CD14-positive monocyte (primary cell): ENCODE measurements around the gene FIGN. TPM values are rescaled to one million over a fixed set of nuclear protein-coding genes. Genes with fewer than 3 reads are reported as not detected.

ENCODE experiments used
- DNase-seq, 3 donors: peaks; one replicate each; pipeline ENCODE4 v3.0.0-alpha.2; 2011 to 2022
- H2AFZ ChIP-seq: 2 replicates; pipeline ENCODE4 v1.6.0; 2012; ENCODE audit warnings: mild to moderate bottlenecking, low read depth, low read length, inconsistent platforms; ENCODE audit not compliant: insufficient read depth, poor library complexity, severe bottlenecking
- H3K27ac ChIP-seq, 2 donors: 1 replicate in 1 of 2; 2 replicates in 1 of 2; pipeline ENCODE4 v1.5.1; 2012 to 2013; ENCODE audit warnings: low read length in 2 of 2, control low read depth in 1 of 2, inconsistent platforms in 1 of 2, low read depth in 1 of 2, mild to moderate bottlenecking in 1 of 2
- H3K27me3 ChIP-seq, 2 donors: one replicate each; pipeline versions ENCODE4 v1.6.0 to v1.6.1; 2011 to 2013; ENCODE audit warnings: low read length in 2 of 2; ENCODE audit not compliant: control insufficient read depth in 2 of 2, insufficient read depth in 2 of 2
- H3K36me3 ChIP-seq, 2 donors: replicated peaks in 1 of 2; 1 replicate in 1 of 2; 2 replicates in 1 of 2; pipeline versions ENCODE4 v1.5.1 to v1.6.1; 2012 to 2013; ENCODE audit warnings: low read length in 2 of 2, control low read depth in 1 of 2, inconsistent platforms in 1 of 2, mild to moderate bottlenecking in 1 of 2; ENCODE audit not compliant: insufficient read depth in 2 of 2, control insufficient read depth in 1 of 2
- H3K4me1 ChIP-seq, 2 donors: 1 replicate in 1 of 2; 2 replicates in 1 of 2; pipeline versions ENCODE4 v1.5.1 to v1.6.1; 2012 to 2013; ENCODE audit warnings: low read length in 2 of 2, control low read depth in 1 of 2, inconsistent platforms in 1 of 2, mild to moderate bottlenecking in 1 of 2, moderate library complexity in 1 of 2; ENCODE audit not compliant: insufficient read depth in 2 of 2, control insufficient read depth in 1 of 2
- H3K4me2 ChIP-seq: replicated peaks from 2 replicates; pipeline ENCODE3; 2012; ENCODE audit warnings: low read length, moderate library complexity, mild to moderate bottlenecking; ENCODE audit not compliant: poor library complexity, severe bottlenecking; ENCODE audit errors: extremely low read depth
- H3K4me3 ChIP-seq, 3 experiments: fragments of 200-600 bp in 1 of 3; sonication (generic) in 1 of 3; replicated peaks in 1 of 3; 1 replicate in 2 of 3; 2 replicates in 1 of 3; pipeline ENCODE4 v1.5.1; 2011 to 2013; ENCODE audit warnings: low read length in 3 of 3, mild to moderate bottlenecking in 3 of 3, control low read depth in 2 of 3, low read depth in 2 of 3, inconsistent platforms in 1 of 3, moderate library complexity in 1 of 3
- H3K79me2 ChIP-seq: 2 replicates; pipeline ENCODE4 v1.6.0; 2012; ENCODE audit warnings: mild to moderate bottlenecking, control low read depth, inconsistent platforms, low read length, moderate library complexity; ENCODE audit not compliant: insufficient read depth
- H3K9ac ChIP-seq: 2 replicates; pipeline ENCODE4 v1.6.0; 2017; ENCODE audit warnings: low read length, mild to moderate bottlenecking; ENCODE audit not compliant: insufficient read depth, poor library complexity, severe bottlenecking
- H3K9me3 ChIP-seq, 2 donors: replicated peaks in 1 of 2; 1 replicate in 1 of 2; 2 replicates in 1 of 2; pipeline versions ENCODE4 v1.5.1 to v1.6.1; 2012 to 2013; ENCODE audit warnings: low read length in 2 of 2, control low read depth in 1 of 2; ENCODE audit not compliant: control insufficient read depth in 1 of 2, insufficient read depth in 1 of 2
- H4K20me1 ChIP-seq: 2 replicates; pipeline ENCODE4 v1.6.0; 2012; ENCODE audit warnings: mild to moderate bottlenecking, low read length, control low read depth, moderate library complexity; ENCODE audit not compliant: insufficient read depth
- H3K27ac Mint-ChIP-seq, 7 donors: one replicate each; pipeline ENCODE4 v1.8.0; 2020; ENCODE audit warnings: mild to moderate bottlenecking in 7 of 7, mixed read lengths in 7 of 7, moderate library complexity in 6 of 7, inconsistent platforms in 2 of 7
- H3K27me3 Mint-ChIP-seq, 3 donors: one replicate each; pipeline ENCODE4 v1.8.0; 2021 to 2022; ENCODE audit warnings: low read depth in 3 of 3, mild to moderate bottlenecking in 3 of 3, mixed read lengths in 3 of 3, moderate library complexity in 3 of 3, inconsistent platforms in 1 of 3
- H3K36me3 Mint-ChIP-seq, 2 donors: one replicate each; pipeline ENCODE4 v1.8.0; 2020; ENCODE audit warnings: mixed read lengths in 2 of 2, inconsistent platforms in 1 of 2, mild to moderate bottlenecking in 1 of 2
- H3K4me1 Mint-ChIP-seq: one replicate; pipeline ENCODE4 v1.8.0; 2020; ENCODE audit warnings: mild to moderate bottlenecking, mixed read lengths
- H3K4me3 Mint-ChIP-seq, 2 donors: one replicate each; pipeline ENCODE4 v1.8.0; 2020; ENCODE audit warnings: mild to moderate bottlenecking in 2 of 2, mixed read lengths in 2 of 2, moderate library complexity in 1 of 2
- H3K9me3 Mint-ChIP-seq, 7 donors: one replicate each; pipeline ENCODE4 v1.8.0; 2020 to 2022; ENCODE audit warnings: mixed read lengths in 7 of 7, mild to moderate bottlenecking in 6 of 7, moderate library complexity in 6 of 7, inconsistent platforms in 2 of 7
- CTCF ChIP-seq: fragments of 200-600 bp; IDR thresholded peaks from one replicate; pipeline ENCODE4 v1.8.0; 2022; ENCODE audit warnings: antibody characterized with exemption, mild to moderate bottlenecking
- WGBS: methylation state at CpG from one replicate; pipeline ENCODE4 v1.1.5; 2013; ENCODE audit warnings: missing lambda C conversion rate; ENCODE audit not compliant: insufficient coverage; 5-methylcytosine and 5-hydroxymethylcytosine counted together
- intact Hi-C, 2 donors: fragments of 100-400 bp; cut with micrococcal nuclease; formaldehyde crosslinking; loops; one replicate each; pipeline versions ENCODE4 v1.15.0 to v1.15.1; 2023
- polyA plus RNA-seq, 3 donors: library from polyadenylated mRNA; depleted of rRNA in 1 of 3; unstranded in 2 of 3; stranded (reverse) in 1 of 3; fragments of 300-500 nt in 2 of 3; fragments of >200 nt in 1 of 3; fragmentation: Illumina TruSeq in 2 of 3; gene quantifications; 1 replicate in 2 of 3; 2 replicates in 1 of 3; pipeline ENCODE4 v1.2.3, GENCODE V29; 2012 to 2021

FIGN gene
- polyA plus RNA-seq, 3 donors = not detected

- no peak overlapping the region for H3K27ac ChIP-seq
- Mint-ChIP-seq H3K4me3 (no peak overlapping the region), H3K36me3 (no peaks in the 10 kb centered on the region), H3K27me3 (no peaks in the 10 kb centered on the region), H3K4me1 (no peaks in the 10 kb centered on the region), H3K27ac (no peak overlapping the region), H3K9me3 (no peaks in the 10 kb centered on the region)
- no peak for DNase-seq
- WGBS = no CpG with 5 or more reads among the region's 2 CpGs
- intact Hi-C loops = no loop called here
- no peaks in the 10 kb centered on the region for H4K20me1 ChIP-seq
- H3K9me3 ChIP-seq = no peaks in the 10 kb centered on the region
- H3K9ac ChIP-seq = no peak overlapping the region
- no peaks in the 10 kb centered on the region for H3K4me1 ChIP-seq
- H2AFZ ChIP-seq = no peak overlapping the region
- no peak overlapping the region for H3K4me3 ChIP-seq
- H3K79me2 ChIP-seq = no peaks in the 10 kb centered on the region
- H3K4me2 ChIP-seq = no peak overlapping the region
- no peaks in the 10 kb centered on the region for H3K27me3 ChIP-seq
- no peak for TF ChIP-seq CTCF
- H3K36me3 ChIP-seq = no peaks in the 10 kb centered on the region
Measured at GRCh38 chr2:163595028-163595427, 140.8 kb downstream of the FIGN start.

GRCh38 chr2:163594497-163594896 is 141.3 kb downstream of the FIGN start:
- Histone ChIP-seq H3K27ac (no peak overlapping the region), H3K4me1 (no peaks in the 10 kb centered on the region), H3K36me3 (no peaks in the 10 kb centered on the region), H3K79me2 (no peaks in the 10 kb centered on the region), H2AFZ (no peak overlapping the region), H3K27me3 (no peaks in the 10 kb centered on the region), H3K9ac (no peak overlapping the region), H4K20me1 (no peaks in the 10 kb centered on the region), H3K9me3 (no peaks in the 10 kb centered on the region), H3K4me3 (no peak overlapping the region), H3K4me2 (no peak overlapping the region)
- Mint-ChIP-seq H3K9me3 (no peaks in the 10 kb centered on the region), H3K27me3 (no peaks in the 10 kb centered on the region), H3K27ac (no peak overlapping the region), H3K4me1 (no peaks in the 10 kb centered on the region), H3K36me3 (no peaks in the 10 kb centered on the region), H3K4me3 (no peak overlapping the region)
- intact Hi-C loops = no loop called here
- DNase-seq = no peak
- TF ChIP-seq CTCF = no peak
- no CpG with 5 or more reads among the region's 3 CpGs for WGBS
